GM10266 (cell line): ENCODE data around the gene KIF11.

ENCODE experiments used
- DNase-seq: peaks from one replicate; pipeline ENCODE4 v3.0.0; 2012; ENCODE audit errors: extremely low spot score
- TF ChIP-seq, protein P1 (sequence below): IDR thresholded peaks from 2 replicates; pipeline ENCODE4 v1.5.1; 2012; ENCODE audit warnings: mild to moderate bottlenecking, low read depth; ENCODE audit not compliant: control insufficient read depth, insufficient read depth; ENCODE audit errors: missing control alignments

KIF11 gene

DNA sequence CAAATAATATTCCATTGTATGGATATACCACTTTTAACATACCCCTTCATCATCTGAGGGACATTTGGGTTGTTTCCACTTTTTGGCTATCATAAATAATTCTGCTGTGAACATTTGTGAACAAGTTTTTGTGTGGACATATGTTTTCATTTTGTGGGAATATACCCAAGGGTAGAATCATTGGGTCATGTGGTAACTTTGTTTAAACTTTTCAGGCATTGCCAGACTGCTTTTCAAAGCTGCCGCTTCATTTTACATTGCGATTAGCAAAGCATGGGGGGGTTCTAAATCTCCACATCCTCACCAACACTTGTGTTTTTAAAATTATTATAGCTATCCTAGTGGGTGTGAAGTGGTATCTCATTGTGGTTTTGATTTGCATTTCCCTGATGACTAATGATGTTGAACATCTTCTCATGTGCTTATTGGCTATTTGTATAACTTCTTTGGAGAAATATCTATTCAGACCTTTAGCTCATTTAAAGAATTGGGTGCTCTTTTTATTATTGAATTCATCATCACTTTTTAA lies 88.4 kb downstream of the KIF11 start:
- DNase-seq: no peak
- TF ChIP-seq, protein P1, sequence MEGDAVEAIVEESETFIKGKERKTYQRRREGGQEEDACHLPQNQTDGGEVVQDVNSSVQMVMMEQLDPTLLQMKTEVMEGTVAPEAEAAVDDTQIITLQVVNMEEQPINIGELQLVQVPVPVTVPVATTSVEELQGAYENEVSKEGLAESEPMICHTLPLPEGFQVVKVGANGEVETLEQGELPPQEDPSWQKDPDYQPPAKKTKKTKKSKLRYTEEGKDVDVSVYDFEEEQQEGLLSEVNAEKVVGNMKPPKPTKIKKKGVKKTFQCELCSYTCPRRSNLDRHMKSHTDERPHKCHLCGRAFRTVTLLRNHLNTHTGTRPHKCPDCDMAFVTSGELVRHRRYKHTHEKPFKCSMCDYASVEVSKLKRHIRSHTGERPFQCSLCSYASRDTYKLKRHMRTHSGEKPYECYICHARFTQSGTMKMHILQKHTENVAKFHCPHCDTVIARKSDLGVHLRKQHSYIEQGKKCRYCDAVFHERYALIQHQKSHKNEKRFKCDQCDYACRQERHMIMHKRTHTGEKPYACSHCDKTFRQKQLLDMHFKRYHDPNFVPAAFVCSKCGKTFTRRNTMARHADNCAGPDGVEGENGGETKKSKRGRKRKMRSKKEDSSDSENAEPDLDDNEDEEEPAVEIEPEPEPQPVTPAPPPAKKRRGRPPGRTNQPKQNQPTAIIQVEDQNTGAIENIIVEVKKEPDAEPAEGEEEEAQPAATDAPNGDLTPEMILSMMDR: no peak

DNA sequence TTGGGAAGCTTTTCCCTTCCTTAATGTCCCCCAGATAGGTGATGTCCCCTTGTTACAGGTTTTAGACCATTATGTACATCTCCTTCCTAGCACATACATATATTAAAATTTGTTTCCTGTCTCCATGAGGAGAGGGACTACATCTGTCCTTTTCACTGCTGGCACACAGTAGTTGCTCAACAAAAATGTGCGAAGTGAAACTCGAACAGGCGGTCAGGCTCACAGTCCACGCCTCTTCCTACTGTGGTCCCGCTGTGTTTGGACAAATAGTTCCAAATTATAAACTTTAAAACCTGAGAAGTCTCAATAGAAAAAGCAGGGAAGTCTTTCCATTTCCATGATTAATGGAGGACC lies 95.6 kb downstream of the KIF11 start:
- TF ChIP-seq, protein P1: no peak
- DNase-seq: no peak

DNA sequence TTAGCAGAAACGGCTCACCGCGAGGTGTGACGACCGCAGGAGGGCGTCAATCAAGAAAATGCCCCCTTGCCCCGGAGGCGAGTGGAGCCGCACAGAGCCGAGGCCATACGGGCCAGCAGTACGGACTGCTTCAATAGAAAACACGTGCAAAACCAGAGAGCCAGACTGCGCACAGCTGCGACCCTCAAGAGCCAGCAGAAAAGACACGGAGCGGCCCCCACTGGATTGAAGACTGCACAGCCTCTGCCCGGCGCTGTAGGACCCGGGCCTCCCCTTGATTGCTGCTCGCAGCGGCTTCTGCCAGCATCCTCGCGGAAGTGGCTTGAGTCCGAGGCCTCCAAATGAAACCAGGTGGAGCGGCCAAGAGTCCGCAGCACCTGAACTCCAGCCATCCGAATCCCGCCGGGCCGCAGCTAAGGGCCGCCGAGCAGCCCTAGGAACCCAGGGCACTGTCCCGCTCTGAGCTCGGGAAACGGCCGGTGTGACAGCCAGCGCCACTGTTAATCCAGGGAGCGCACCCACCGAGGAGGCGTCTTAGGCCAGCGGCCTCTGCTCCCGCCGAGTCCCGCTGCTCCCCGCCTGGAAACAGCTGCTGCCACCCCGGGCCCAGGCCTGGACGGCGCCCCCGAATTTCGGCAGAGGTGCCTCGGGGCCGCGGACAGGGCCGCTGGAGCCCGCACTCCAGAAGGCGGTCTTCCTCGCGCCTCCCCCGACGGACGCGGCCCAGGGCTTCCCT lies 96.2 kb downstream of the KIF11 start:
- peak; percentile 48 for DNase-seq

DNA sequence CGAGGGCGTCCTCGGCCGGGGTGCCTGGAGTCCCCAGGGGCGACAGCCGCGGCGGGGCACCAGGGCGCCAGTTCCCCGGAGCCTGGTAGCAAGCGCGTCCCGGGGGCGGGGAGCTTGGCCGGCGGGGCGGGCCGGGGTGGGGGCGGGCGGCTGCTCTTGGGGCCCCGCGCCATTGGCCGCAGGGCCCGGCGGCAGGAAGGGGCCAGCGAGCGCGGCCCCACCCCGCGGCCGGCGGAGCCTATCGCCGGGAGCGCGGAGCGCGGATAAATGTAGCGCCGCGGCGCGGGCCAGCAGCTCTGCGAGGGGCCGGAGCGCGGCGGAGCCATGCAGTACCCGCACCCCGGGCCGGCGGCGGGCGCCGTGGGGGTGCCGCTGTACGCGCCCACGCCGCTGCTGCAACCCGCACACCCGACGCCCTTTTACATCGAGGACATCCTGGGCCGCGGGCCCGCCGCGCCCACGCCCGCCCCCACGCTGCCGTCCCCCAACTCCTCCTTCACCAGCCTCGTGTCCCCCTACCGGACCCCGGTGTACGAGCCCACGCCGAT lies 96.8 kb downstream of the KIF11 start, which contains the start of gene HHEX:
HHEX (plus strand) TSS at position 293 of the 548 bp plus-strand sequence; CDS start at position 325, 32 bp downstream.
- TF ChIP-seq, protein P1: no peak
- DNase-seq: peak; percentile 92

More for the DNA sequence above, 96.2 kb downstream of the KIF11 start:
- TF ChIP-seq, protein P1: no peak

DNA sequence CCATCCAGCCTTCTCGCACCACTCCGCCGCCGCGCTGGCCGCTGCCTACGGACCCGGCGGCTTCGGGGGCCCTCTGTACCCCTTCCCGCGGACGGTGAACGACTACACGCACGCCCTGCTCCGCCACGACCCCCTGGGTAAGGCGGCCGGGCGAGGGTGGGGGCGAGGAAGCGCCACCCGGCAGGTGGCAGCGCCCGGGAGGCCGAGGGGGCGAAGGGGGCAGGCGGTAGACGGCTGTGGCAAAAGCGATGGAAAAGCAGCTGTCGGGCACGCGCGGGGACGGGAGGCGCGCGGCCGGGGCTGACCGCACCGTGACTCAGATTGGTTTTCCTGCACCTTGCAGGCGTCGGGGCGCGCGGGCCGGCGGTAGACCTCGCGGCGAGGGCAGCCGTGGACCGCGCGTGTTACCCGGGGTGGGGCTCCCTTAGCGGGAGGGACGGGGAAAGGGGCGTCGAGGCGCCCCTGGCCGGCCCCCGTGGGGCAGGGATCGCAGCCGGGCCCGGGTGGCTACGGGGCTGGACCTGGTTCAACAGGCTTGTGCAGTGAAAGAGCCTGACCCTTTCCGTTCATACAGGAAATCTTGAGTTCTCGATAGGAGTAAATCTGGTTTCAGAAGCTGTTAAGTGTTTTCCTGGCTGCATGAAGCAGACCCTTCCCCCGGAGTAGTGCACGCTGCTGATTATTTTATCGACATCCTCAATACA lies 97.4 kb downstream of the KIF11 start:
- DNase-seq: peak; percentile 55
- TF ChIP-seq, protein P1: no peak

DNA sequence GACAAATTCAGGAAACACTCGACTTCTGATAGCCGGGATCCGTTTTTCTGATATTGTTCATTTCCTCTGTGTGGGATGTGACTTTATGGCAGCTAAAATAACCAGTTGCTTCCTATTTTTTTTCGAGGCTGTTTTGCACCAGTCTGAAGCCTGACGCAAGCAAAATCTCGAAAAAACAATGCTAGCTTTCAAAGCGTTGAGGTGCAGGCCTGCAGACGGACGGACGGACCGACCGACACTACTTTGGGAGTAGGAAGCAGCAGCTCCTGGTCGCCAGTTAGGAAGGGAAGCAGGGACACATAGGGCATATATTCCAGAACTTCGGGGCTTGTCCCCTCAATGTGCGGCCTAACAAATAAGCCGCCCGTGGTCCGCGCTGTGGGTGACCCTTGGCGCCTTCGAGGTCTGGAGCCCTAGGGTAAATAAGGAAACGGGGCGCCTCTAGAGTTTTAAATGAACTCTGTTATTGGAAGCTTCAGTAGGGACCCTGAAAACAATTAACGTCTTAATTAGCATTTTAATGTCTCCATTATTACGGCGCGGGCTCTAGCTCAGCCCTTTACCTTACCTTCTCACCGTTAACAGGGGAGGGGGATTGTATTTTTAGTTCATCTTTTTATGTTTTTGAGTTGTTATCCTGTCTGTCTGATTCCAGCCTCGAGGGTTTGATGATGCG lies 98.1 kb downstream of the KIF11 start:
- TF ChIP-seq, protein P1: no peak
- no peak for DNase-seq
